Measurements from ENCODE around the gene FJX1.
"Not testable (repeated sequence)": the region's sequence is repeated elsewhere in the genome, so short reads cannot be mapped to it uniquely, and the experiment has no call there.

The FJX1 gene

DNA sequence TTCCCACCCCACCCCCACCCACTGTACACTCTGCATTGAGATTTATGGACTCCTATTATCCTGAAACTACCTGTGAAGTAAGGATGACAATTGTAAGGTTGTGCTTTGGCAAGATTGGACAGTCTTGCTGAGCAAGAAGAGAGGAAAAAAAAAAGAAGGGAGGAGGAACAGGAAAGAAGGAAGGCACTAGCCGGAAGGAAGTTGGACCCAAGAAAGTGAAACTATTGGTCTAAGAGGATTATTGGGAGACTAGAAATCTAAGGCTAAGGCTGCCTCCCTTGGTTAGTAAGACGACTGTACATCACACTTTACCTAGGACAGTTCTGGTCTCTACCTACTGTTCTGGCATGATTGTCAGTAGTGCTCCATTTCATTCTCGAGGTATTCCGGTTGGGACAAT, 32.2 kb downstream of the FJX1 start:
- no peak overlapping the region for H3K4me3 ChIP-seq (ENCODE audit: low read depth, low read length)
- TF ChIP-seq, protein P1, sequence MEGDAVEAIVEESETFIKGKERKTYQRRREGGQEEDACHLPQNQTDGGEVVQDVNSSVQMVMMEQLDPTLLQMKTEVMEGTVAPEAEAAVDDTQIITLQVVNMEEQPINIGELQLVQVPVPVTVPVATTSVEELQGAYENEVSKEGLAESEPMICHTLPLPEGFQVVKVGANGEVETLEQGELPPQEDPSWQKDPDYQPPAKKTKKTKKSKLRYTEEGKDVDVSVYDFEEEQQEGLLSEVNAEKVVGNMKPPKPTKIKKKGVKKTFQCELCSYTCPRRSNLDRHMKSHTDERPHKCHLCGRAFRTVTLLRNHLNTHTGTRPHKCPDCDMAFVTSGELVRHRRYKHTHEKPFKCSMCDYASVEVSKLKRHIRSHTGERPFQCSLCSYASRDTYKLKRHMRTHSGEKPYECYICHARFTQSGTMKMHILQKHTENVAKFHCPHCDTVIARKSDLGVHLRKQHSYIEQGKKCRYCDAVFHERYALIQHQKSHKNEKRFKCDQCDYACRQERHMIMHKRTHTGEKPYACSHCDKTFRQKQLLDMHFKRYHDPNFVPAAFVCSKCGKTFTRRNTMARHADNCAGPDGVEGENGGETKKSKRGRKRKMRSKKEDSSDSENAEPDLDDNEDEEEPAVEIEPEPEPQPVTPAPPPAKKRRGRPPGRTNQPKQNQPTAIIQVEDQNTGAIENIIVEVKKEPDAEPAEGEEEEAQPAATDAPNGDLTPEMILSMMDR (IDR thresholded peaks at IDR 0.05; ENCODE audit: insufficient read depth, low read depth, low read length, missing control alignments) = no peak
- no peak for DNase-seq (ENCODE audit: low read depth)

DNA sequence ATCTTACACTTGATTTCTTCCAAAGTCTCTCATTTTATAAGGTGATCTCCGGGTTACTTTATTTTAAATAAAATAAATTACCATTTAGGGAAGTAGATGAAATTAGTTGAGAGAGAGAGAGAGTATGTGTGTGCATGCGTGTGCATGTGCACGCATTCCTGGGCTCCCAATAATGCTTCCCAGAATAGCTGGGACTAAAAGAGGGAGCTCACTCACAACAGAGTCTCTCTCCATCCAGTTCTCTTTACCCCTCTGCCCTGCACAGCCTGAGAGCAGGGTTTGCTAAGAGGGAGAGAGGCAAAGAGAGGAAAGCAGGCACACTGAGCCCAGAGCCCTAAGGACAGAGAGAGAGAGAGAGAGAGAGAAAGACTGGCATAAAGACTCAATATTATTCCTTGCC, 33.0 kb downstream of the FJX1 start:
- H3K4me3 ChIP-seq (ENCODE audit: low read depth, low read length) = no peak overlapping the region
- TF ChIP-seq, protein P1 (IDR thresholded peaks at IDR 0.05; ENCODE audit: insufficient read depth, low read depth, low read length, missing control alignments) = no peak
- DNase-seq (ENCODE audit: low read depth) = no peak

DNA sequence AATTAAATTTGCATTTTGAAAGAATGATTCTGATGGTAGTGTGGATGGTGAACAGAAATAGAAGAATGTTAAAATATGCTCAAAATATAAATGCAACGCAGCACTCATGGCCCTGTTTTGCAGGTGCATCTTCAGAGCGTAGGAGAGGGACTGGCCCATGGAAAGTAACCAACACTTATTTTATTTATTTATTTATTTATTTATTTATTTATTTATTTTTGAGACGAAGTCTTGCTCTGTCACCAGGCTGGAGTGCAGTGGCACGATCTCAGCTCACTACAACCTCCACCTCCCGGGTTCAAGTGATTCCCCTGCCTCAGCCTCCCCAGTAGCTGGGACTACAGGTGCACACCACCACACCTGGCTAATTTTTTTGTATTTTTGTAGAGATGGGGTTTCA, 34.5 kb downstream of the FJX1 start:
- not testable (repeated sequence) for DNase-seq (ENCODE audit: low read depth); H3K4me3 ChIP-seq (ENCODE audit: low read depth, low read length)

DNA sequence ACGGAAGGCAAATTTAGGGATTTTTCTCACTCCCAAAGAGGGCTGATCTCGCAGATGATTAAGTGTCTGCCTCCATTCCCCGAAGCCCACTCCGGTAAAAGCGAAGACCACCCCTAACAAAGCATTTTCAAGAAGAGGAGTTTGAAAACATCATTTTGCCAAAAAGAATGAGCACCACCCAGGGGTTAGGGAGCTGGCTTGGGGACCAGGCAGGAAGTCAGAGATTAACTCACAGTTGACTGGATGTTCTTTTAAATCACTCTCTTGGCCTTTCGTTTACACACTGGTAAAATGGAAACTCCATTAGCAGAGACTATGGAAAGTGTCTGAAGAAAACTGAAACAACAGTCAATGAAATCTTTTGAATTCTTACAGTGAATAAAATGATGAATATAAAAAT, 36.5 kb downstream of the FJX1 start:
- TF ChIP-seq, protein P1 (IDR thresholded peaks at IDR 0.05; ENCODE audit: insufficient read depth, low read depth, low read length, missing control alignments) = no peak
- no peak overlapping the region for H3K4me3 ChIP-seq (ENCODE audit: low read depth, low read length)
- DNase-seq (ENCODE audit: low read depth) = no peak

DNA sequence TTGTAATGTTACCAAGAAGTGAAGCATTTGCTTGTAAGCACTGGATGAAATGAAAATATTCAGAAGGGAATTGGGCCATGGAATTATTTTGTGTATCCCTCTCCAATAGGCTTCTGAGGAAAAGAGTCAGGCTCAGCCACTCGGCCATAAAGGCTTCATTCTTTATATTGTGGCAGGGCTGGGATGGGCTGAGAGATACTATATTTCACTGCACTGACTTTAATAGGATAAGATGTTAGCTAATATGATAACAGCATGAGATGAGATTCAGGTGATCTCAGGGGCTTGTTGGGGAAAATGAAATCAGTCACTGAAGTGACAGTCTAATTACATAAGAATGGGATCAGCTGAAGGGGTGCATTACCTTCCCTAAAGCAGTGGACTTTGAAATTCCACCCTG, 37.0 kb downstream of the FJX1 start:
- H3K4me3 ChIP-seq (ENCODE audit: low read depth, low read length) = no peak overlapping the region
- TF ChIP-seq, protein P1 (IDR thresholded peaks at IDR 0.05; ENCODE audit: insufficient read depth, low read depth, low read length, missing control alignments) = no peak
- DNase-seq (ENCODE audit: low read depth) = no peak

DNA sequence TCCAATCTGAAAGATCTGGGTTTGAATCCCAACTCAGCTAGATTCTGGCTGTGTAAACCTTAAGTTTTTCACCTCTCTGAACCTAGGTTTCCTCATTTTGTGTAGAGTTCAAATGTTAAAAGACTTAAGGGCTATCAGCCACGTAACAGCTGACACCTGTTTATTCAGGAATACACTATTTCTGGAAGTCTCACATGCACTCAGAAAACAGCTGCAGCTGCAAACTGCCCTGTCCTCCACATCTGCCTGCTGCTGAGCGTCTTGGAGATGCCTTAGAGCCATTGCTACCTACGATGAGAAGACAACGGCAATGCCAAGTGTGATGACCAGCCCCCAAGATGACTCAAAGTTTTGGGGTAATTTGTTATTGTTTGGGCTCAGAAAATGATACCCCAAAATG, 37.6 kb downstream of the FJX1 start:
- no peak overlapping the region for H3K4me3 ChIP-seq (ENCODE audit: low read depth, low read length)
- TF ChIP-seq, protein P1 (IDR thresholded peaks at IDR 0.05; ENCODE audit: insufficient read depth, low read depth, low read length, missing control alignments) = no peak
- DNase-seq (ENCODE audit: low read depth) = no peak

DNA sequence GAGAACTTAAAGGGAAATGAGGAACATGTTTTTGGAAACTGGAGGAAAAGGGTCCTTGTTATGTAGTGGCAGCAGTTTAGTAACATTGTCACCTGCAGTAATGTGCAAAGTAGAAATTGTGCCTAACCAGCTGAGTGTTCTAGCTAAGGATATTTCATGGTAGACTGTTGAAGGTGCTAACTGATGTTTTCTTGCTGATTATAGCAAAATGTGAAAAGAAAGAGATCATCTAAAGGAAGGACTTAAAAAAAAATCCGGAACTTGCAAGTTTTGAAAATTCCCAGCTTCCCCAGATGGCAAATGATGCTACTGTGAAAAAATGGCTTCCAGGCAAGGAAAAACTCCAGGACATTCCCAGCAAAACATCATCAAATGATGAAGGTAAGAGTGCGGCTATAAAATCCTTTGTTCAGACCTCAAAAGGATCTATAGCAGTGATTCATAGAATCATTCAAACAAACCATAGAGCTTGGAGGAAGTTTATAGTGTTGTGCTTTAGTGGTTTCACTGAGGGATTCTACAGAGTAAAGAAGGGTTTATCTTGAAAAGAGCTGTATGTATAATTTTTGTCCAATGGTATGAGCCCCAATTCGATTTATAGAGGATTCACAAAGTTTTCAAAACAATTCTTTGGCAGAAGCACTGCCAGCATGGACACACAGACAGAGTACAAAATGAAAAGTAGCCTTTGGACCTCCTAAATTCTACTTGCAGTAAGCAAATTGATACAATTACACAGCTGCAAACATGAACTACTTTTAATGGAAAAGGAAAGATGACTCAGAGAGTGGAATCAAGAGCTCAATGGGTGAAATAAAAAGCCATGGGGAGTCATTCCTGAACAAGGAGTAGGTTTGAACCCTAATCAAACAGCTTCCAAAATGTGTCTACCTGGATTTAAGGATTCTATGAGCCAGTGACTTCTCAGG, 40.0 kb downstream of the FJX1 start:
- DNase-seq (ENCODE audit: low read depth) = no peak
- TF ChIP-seq, protein P1 (IDR thresholded peaks at IDR 0.05; ENCODE audit: insufficient read depth, low read depth, low read length, missing control alignments) = no peak
- no peak overlapping the region for H3K4me3 ChIP-seq (ENCODE audit: low read depth, low read length)

Data from GM12865 (cell line).